Measurements from ENCODE around the gene CCNL2.
"Not testable (repeated sequence)": the region's sequence is repeated elsewhere in the genome, so short reads cannot be mapped to it uniquely, and the experiment has no call there.

Gene CCNL2

GRCh38 chr1:1397839-1398523, 1.2 kb downstream of the CCNL2 start:
- DNase-seq: no peak

DNA sequence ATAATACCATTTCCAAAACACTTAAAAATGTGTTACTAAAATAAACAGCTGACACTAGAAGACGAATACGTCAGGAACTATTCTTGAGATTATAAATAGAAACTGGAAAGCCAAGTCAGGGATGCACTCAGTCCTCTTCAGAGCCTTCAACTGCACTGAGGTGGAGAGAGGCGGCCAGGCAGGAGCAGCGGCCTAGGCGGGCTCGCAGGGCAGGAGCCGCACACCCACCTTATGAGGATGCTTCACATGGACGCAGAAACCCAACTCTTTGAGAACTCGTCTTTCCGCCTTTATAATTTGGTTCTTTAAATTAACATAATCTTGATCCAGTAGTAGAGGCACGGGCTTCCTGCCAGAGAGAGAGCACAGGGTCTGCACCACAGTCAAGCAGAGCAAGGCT, 4.0 kb downstream of the CCNL2 start:
- no peak for DNase-seq

- DNase-seq: no peak
Observed at GRCh38 chr1:1394116-1394515, 5.0 kb downstream of the CCNL2 start.

DNA sequence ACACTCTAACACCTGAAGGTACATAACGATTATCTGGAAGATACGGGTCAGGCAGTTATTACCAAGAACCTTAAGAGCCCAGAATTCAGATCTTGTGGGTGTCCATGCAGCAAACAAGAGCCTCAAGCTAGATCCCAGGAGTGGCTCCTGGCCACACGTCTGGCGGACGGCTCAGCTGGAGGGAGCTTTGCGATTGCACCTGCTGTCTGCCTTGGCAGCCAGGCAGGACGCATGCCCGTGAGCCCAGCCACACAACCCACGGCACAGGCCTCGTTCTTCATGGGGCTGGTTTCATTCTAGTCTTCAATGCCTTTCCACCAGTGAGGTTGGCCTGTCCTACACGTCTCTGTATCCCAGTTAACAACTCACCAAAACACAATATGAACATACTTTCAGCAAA, 5.7 kb downstream of the CCNL2 start:
- DNase-seq: no peak

- DNase-seq: no peak
Observed at GRCh38 chr1:1393014-1393413, 6.1 kb downstream of the CCNL2 start.

GRCh38 chr1:1391225-1391624, 7.9 kb downstream of the CCNL2 start:
- no peak for DNase-seq

DNA sequence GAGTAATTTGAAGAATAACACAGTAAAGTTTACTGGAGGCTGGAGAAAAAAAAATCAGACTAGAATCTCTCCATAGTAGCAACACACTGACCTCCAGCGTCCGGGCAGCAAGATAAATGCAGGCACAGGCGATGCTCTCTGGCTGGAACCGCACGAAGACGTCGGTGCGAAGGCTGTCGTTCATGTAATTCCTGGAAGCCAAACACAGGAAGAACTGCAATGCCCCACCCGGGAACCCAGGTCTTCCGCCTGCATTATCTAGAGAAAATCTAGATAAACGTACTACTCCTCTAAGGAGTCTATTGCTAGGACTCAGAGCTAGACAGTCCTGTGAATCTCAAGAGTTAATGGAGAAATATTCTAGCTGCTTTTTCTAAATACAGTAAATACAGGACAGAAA, 8.5 kb downstream of the CCNL2 start:
- no peak for DNase-seq

DNA sequence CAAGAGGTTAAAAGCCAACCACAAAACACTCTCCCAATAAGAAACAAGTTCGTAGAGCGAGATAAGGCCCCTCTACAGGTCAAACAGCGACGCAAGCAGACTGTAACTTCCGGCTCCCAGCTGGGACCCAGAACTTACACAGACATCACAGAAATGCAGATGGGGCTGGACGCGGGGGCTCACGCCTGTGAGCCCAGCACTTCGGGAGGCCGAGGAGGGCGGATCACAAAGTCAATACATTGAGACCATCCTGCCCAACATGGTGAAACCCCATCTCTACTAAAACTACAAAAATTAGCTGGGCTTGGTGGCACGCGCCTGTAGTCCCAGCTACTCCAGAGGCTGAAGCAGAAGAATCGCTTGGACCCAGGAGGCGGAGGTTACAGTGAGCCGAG, 11.1 kb downstream of the CCNL2 start:
- no peak for DNase-seq

DNA sequence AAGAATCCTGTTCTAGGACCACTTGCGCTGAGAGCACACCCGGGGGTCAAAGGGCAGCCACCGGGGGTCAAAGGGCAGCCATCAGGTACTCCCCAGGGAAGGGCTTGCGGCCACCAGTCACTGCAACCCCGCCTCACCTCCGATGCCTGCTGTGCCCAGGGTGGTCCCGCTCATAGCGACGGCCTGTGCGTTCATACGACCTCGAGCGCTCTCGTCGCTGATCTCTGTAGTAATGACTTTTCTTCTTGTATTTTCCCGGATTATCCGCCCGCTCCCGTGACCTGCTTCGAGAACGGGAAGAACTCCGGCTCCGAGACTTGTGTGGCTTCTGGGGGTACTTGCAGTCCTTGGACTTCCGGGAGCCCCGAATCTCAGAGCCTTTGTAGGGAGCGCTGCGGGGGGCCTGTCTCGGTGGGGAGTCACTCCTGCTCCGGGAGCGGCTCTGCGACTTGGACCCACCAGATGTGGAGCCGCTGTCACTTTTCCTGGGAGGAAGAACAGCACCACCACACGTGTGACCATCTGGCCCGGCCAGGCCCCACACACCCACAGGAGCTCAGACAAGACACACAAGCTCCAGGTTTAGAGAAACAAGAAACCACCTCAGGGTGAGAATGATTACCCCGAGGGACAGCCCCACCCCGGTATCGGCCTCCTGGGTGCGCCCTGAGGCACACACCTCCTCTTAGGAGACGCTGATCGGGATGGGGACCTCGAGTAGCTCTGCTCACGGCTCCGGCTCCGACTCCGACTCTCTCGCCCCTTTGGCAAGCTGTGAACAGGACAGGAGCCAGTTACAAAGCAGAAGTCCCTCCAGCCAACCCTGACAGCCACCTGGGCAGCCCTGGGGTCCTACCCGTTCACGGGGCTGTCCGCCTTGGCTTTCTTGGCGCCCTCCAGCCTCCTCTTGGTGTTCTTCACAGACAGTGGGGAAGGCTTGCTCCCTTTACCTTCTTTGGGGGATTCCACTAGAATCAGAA, 11.7 kb downstream of the CCNL2 start:
- no peak for DNase-seq

- no peak for DNase-seq
Observed at GRCh38 chr1:1385931-1386330, 13.2 kb downstream of the CCNL2 start.

GRCh38 chr1:1385339-1385738, 13.8 kb downstream of the CCNL2 start:
- DNase-seq: not testable (repeated sequence)

- no peak for DNase-seq
Observed at GRCh38 chr1:1381294-1381693, 17.8 kb downstream of the CCNL2 start.

- no peak for DNase-seq
Observed at GRCh38 chr1:1380860-1381259, 18.3 kb downstream of the CCNL2 start.

DNA sequence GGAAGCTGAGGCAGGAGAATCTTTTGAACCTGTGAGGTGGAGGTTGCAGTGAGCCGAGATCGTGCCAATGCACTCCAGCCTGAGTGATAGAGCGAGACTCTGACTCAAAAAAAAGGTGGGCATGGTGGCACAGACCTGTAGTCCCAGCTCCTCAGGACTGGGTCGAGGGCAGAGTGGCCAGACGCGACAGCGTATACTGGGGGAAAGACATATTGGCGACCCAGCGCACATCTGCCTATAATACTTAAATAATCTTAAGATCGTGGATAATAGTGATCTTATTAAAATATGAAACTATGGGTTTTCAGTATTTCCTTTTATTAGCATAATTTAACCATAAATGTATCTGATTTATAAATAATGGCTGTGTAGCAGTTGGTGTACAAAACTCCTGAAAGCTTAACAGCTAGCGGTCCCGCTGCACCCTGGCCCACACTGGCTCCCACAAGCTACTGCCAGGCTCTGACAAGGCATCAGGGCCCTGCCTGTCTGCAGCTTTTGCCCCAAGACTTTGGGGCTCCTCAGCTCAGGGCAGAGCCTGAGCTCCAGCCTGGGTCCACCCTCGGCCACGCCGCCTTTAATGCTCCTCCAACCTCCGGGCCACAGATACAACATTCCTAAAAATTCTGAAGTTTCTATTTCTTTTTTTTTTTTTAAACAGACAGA, 21.5 kb downstream of the CCNL2 start:
- DNase-seq: no peak

DNA sequence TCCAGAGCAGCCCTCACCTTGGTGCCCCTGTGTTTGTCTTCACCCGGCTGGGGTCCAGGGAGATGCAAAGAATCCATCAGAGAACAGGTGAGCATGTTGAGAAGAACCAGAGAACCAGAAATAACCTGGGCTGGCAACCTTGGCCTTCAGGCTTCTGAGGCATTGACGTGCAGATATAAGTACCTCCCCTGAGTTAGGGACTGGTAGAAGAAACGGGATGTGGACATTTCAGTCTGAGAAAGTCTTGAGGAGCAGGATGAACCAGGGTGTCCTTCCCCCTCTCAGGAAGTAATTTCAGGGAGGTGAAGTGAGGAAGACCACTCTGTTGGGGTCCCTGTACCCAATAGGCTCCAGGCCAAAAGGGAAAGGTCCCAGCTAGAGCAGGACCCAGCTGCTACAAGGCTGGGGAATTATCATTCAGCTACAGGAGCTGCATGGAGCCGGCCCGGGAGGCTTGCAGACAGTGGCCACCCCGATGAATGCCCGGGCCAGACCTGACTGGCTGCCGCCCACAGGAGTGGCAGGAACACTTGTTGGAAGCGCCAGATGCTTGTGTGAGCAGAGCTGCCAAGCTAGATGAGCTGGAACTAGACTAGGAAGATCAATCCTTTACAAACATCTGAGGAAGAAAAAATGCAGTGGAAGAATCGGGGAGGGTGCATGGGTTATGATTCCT, 22.4 kb downstream of the CCNL2 start:
- DNase-seq: no peak

DNA sequence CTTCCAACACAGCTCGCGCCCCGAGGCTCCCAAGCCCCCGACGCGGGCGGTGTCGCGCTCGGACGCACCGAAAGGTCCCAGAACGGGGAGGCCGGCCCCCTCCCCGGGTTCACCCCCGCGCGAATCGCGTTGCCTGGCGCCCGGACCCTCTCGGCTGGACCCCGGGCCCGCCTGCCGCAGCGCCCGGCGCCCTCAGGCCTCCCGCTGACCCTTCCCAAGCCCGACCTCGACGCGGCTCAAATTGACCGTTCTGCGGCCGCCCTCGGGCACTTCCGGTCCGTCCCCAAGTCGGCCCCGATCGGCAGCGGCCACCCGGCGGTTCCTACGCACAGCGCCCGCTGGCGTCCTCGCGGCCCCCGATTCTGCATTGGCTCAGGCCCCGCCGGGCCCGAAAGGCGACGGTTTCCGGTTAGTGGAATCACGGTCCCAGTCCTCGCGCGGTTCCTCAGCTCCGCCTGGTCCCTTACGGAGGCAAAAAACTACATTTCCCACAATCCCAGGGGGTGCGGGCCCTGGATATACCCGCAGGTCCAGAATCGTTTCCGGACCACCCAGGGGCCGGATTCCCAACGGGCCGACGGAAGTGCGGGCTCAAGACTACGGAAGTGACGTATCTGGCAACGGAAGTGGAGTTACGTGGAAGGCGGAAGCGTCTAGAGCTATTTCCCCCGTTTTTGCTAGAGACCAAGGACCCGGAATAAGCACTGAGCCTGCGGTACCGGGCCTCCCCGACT, 24.0 kb downstream of the CCNL2 start, which contains the start of gene AURKAIP1:
AURKAIP1 (minus strand) TSS at position 279 of the 734 bp plus-strand sequence. CDS start 451 bp downstream, outside the sequence.
- DNase-seq: peak; percentile 98

DNA sequence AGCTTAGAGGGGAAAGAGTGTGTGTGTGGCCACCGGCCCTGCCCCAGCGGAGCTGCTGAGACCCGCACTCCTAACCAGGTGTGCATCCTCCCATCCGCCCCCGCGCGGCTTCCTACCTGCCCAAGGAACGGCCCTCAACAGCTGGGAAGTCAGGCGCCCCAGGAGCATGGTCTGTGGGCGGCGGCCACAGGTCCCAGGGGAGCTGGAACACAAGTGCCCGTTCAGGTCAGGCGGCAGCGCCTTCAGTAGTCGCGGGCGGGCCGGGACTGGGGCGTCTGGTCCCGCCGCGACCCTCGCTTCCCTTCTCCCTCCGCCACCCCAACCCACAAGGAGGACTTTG, 24.6 kb downstream of the CCNL2 start:
- no peak for DNase-seq

GRCh38 chr1:1373815-1374588, 25.1 kb downstream of the CCNL2 start:
- no peak for DNase-seq

- DNase-seq: no peak
Observed at GRCh38 chr1:1373051-1373814, 25.9 kb downstream of the CCNL2 start.
